Body of pancreas (tissue), 4 donors: ENCODE data around the gene PTPRZ1.

Source experiments
- CTCF ChIP-seq, 7 experiments: fragments of 450-650 bp in 4 of 7; fragments of 200-600 bp in 3 of 7; sonication (generic) in 3 of 7; IDR thresholded peaks; one replicate each; pipeline ENCODE4 v1.5.1; 2016 to 2019; ENCODE audit warnings: antibody characterized with exemption in 7 of 7
- POLR2A ChIP-seq, 3 donors: fragments of 450-650 bp; IDR thresholded peaks; one replicate each; pipeline ENCODE4 v1.6.1; 2016; ENCODE audit warnings: antibody characterized with exemption in 3 of 3, mild to moderate bottlenecking in 2 of 3

- no peak for TF ChIP-seq CTCF (IDR thresholded peaks at IDR 0.05)
- no peak for TF ChIP-seq POLR2A (IDR thresholded peaks at IDR 0.05)
Observed at GRCh38 chr7:121879544-121879943, 6.6 kb downstream of the PTPRZ1 start.
